ENCODE measurements around the gene TAF3. TPM values are rescaled to one million over a fixed set of nuclear protein-coding genes. Genes with fewer than 3 reads are reported as not detected.

TAF3 gene
- total RNA-seq, 1 experiment from 2014 or later: 14.5 TPM

DNA sequence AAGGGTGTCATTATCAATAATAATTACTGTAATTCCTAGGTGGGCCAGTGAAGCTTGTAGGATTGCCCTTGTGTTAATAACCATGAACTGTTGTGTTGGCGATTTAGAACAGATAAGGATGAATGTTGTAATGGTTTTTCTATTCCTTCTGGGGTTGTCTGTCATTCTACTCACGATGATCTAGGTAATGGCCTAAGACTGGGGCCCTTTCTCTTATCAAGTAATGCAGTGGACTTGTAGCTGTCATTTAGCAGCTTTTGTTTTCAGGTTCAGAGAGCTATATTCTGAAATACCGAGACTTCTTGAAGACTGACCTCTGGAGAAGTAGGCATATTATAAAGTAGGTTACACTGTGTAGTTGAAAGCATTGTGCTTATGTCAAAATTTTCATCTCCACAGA, 110.2 kb downstream of the TAF3 start:
- H3K36me3 Mint-ChIP-seq (ENCODE audit: insufficient read depth, unreplicated experiment): no peaks in the 10 kb centered on the region
- no TSS peak for BruUV-seq (replicated peaks)

GRCh38 chr10:7932301-7933036, 114.2 kb downstream of the TAF3 start:
- Mint-ChIP-seq H3K27me3 (ENCODE audit: unreplicated experiment) (no peaks in the 10 kb centered on the region), H3K27ac (ENCODE audit: unreplicated experiment) (peak overlapping the region; percentile 25), H3K4me1 (ENCODE audit: low read depth, unreplicated experiment) (peaks cover 9% of the 10 kb centered on the region), H3K36me3 (ENCODE audit: insufficient read depth, unreplicated experiment) (no peaks in the 10 kb centered on the region), H3K4me3 (ENCODE audit: low read depth, unreplicated experiment) (no peak overlapping the region), H3K9me3 (ENCODE audit: low read depth, unreplicated experiment) (no peaks in the 10 kb centered on the region)
- TF ChIP-seq CTCF (IDR thresholded peaks at IDR 0.05; ENCODE audit: unreplicated experiment): no peak
- CTCF ChIA-PET: interaction anchor here (0.7 kb wide), 1 partner anchor 1045 kb away, joined by 5 read pairs; no protein-coding TSS in a partner anchor
- DNase-seq: no peak
- BruUV-seq (replicated peaks): no TSS peak
- intact Hi-C loops (cut with micrococcal nuclease; ENCODE audit: unreplicated experiment): no loop called here

More for the DNA sequence above, 110.2 kb downstream of the TAF3 start:
- H3K4me3 Mint-ChIP-seq (ENCODE audit: low read depth, unreplicated experiment): no peak overlapping the region
- no peak for TF ChIP-seq CTCF (IDR thresholded peaks at IDR 0.05; ENCODE audit: unreplicated experiment)
- H3K9me3 Mint-ChIP-seq (ENCODE audit: low read depth, unreplicated experiment): no peaks in the 10 kb centered on the region
- H3K27ac Mint-ChIP-seq (ENCODE audit: unreplicated experiment): no peak overlapping the region
- CTCF ChIA-PET: no interaction called here
- no peak for DNase-seq
- no peaks in the 10 kb centered on the region for H3K27me3 Mint-ChIP-seq (ENCODE audit: unreplicated experiment)
- intact Hi-C loops (cut with micrococcal nuclease; ENCODE audit: unreplicated experiment): no loop called here
- H3K4me1 Mint-ChIP-seq (ENCODE audit: low read depth, unreplicated experiment): peaks cover 9% of the 10 kb centered on the region

GRCh38 chr10:7933262-7933661, 115.0 kb downstream of the TAF3 start:
- Mint-ChIP-seq H3K36me3 (ENCODE audit: insufficient read depth, unreplicated experiment) (no peaks in the 10 kb centered on the region), H3K4me1 (ENCODE audit: low read depth, unreplicated experiment) (peaks cover 9% of the 10 kb centered on the region), H3K27me3 (ENCODE audit: unreplicated experiment) (no peaks in the 10 kb centered on the region), H3K9me3 (ENCODE audit: low read depth, unreplicated experiment) (no peaks in the 10 kb centered on the region), H3K4me3 (ENCODE audit: low read depth, unreplicated experiment) (no peak overlapping the region), H3K27ac (ENCODE audit: unreplicated experiment) (no peak overlapping the region)
- no TSS peak for BruUV-seq (replicated peaks)
- CTCF ChIA-PET: no interaction called here
- TF ChIP-seq CTCF (IDR thresholded peaks at IDR 0.05; ENCODE audit: unreplicated experiment): no peak
- intact Hi-C loops (cut with micrococcal nuclease; ENCODE audit: unreplicated experiment): no loop called here
- DNase-seq: no peak

DNA sequence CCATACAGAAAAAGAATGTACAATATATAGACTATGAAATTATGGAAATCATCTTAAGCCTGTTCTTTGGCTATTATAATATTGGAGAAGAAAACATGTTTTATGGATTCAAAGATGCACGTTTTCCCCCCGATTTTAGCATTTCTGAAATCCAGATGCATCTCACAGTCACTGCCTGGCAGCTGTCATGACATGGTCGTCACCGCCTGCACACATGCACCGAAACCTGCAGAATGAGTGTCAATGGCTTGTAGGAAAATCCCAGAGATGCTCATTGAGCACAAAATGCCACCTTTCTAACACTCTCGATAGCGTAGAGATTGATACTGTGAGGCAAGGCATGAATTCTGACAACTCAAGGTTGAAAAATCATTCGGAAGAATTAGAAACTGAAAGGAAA, 115.5 kb downstream of the TAF3 start:
- no peak overlapping the region for H3K4me3 Mint-ChIP-seq (ENCODE audit: low read depth, unreplicated experiment)
- H3K9me3 Mint-ChIP-seq (ENCODE audit: low read depth, unreplicated experiment): no peaks in the 10 kb centered on the region
- CTCF ChIA-PET: no interaction called here
- no peak overlapping the region for H3K27ac Mint-ChIP-seq (ENCODE audit: unreplicated experiment)
- no peak for DNase-seq
- no peak for TF ChIP-seq CTCF (IDR thresholded peaks at IDR 0.05; ENCODE audit: unreplicated experiment)
- intact Hi-C loops (cut with micrococcal nuclease; ENCODE audit: unreplicated experiment): no loop called here
- no peaks in the 10 kb centered on the region for H3K36me3 Mint-ChIP-seq (ENCODE audit: insufficient read depth, unreplicated experiment)
- no TSS peak for BruUV-seq (replicated peaks)
- no peaks in the 10 kb centered on the region for H3K27me3 Mint-ChIP-seq (ENCODE audit: unreplicated experiment)
- H3K4me1 Mint-ChIP-seq (ENCODE audit: low read depth, unreplicated experiment): peaks cover 9% of the 10 kb centered on the region

Measured in Calu3 (cell line).